PC-3 (cell line): ENCODE measurements around the gene HDAC1. TPM values are rescaled to one million over a fixed set of nuclear protein-coding genes. Genes with fewer than 3 reads are reported as not detected.

Experiments
- ATAC-seq: fragments of 200-7000 bp; cut with Tn5 transposase; 2 replicates; pipeline ENCODE4 v1.9.1; 2020; ENCODE audit warnings: mild to moderate bottlenecking, moderate library complexity
- BruUV-seq: library from RNA; stranded (reverse); fragments of 400-500 nt; replicated peaks from 2 replicates; lab custom pipeline; 2021; lab: Mats Ljungman, UMichigan
- CTCF ChIA-PET: fragments of 300-600 bp; sonication (Branson Sonifier 250); formaldehyde crosslinking; loops from one replicate; lab custom pipeline; 2022; ENCODE audit warnings: antibody characterized with exemption; lab: Charles Lee
- POLR2A ChIA-PET: fragments of 300-600 bp; sonication (Branson Sonifier 250); formaldehyde crosslinking; loops from one replicate; lab custom pipeline; 2022; ENCODE audit warnings: antibody characterized with exemption; ENCODE audit not compliant: unreplicated experiment; lab: Charles Lee
- DNase-seq: peaks from one replicate; pipeline ENCODE4 v3.0.0-alpha.2; 2015
- H2AFZ ChIP-seq: fragments of 300-600 bp; sonication (generic); 2 replicates; pipeline ENCODE4 v1.6.0; 2016; ENCODE audit warnings: antibody characterized with exemption, low read length
- H3F3A ChIP-seq: fragments of 300-600 bp; sonication (generic); one replicate; pipeline ENCODE4 v1.6.0; 2017; ENCODE audit warnings: antibody characterized with exemption, low read length, control low read depth, mild to moderate bottlenecking; ENCODE audit not compliant: unreplicated experiment
- H3K27ac ChIP-seq: fragments of 300-600 bp; sonication (generic); 2 replicates; pipeline ENCODE4 v1.5.1; 2016; ENCODE audit warnings: mild to moderate bottlenecking, low read length
- H3K27me3 ChIP-seq: fragments of 300-600 bp; sonication (generic); 2 replicates; pipeline ENCODE4 v1.6.1; 2016; ENCODE audit warnings: low read length, mixed read lengths
- H3K36me3 ChIP-seq: fragments of 300-600 bp; sonication (generic); 2 replicates; pipeline ENCODE4 v1.6.1; 2016; ENCODE audit warnings: low read depth, mixed run types, low read length, mixed read lengths
- H3K4me1 ChIP-seq: fragments of 300-600 bp; sonication (generic); 2 replicates; pipeline ENCODE4 v1.5.1; 2016; ENCODE audit warnings: low read length; ENCODE audit not compliant: insufficient read depth
- H3K4me2 ChIP-seq: fragments of 300-600 bp; sonication (generic); 2 replicates; pipeline ENCODE4 v1.6.0; 2016; ENCODE audit warnings: low read length
- H3K4me3 ChIP-seq: fragments of 300-600 bp; sonication (generic); 2 replicates; pipeline ENCODE4 v1.5.1; 2016; ENCODE audit warnings: mild to moderate bottlenecking, low read length, mixed read lengths
- H3K79me2 ChIP-seq: fragments of 300-600 bp; sonication (generic); 2 replicates; pipeline ENCODE4 v1.6.1; 2017; ENCODE audit warnings: low read length, mixed read lengths
- H3K9ac ChIP-seq: fragments of 300-600 bp; sonication (generic); 2 replicates; pipeline ENCODE4 v1.6.0; 2016; ENCODE audit warnings: mild to moderate bottlenecking, low read length
- H3K9me2 ChIP-seq: fragments of 300-600 bp; sonication (generic); replicated peaks from 2 replicates; pipeline ENCODE4 v1.6.1; 2016; ENCODE audit warnings: mixed run types, low read length, mixed read lengths
- H3K9me3 ChIP-seq: fragments of 300-600 bp; sonication (generic); 2 replicates; pipeline ENCODE4 v1.6.1; 2016; ENCODE audit warnings: low read length, mixed read lengths
- H4K20me1 ChIP-seq: fragments of 300-600 bp; sonication (generic); 2 replicates; pipeline ENCODE4 v1.6.1; 2016; ENCODE audit warnings: low read length, mixed read lengths
- CTCF ChIP-seq: fragments of 300-600 bp; sonication (generic); conservative IDR thresholded peaks from 2 replicates; pipeline ENCODE4 v1.5.1; 2017; ENCODE audit warnings: antibody characterized with exemption, low read depth, mild to moderate bottlenecking, low read length
- EZH2 ChIP-seq: fragments of 300-600 bp; sonication (generic); IDR thresholded peaks from one replicate; pipeline ENCODE4 v1.6.1; 2017; ENCODE audit warnings: antibody characterized with exemption, mild to moderate bottlenecking, low read length; ENCODE audit not compliant: unreplicated experiment
- EZH2phosphoT487 ChIP-seq: fragments of 300-600 bp; sonication (generic); IDR thresholded peaks from 2 replicates; pipeline ENCODE4 v1.6.1; 2018; ENCODE audit warnings: mild to moderate bottlenecking, antibody characterized with exemption, low read length, borderline replicate concordance
- intact Hi-C: fragments of 100-400 bp; cut with micrococcal nuclease; formaldehyde crosslinking; loops from 2 replicates; pipeline ENCODE4 v1.9.0; 2023
- total RNA-seq: library from RNA; depleted of rRNA; stranded (reverse); fragments of >200 nt; gene quantifications from 2 replicates; pipeline ENCODE4 v1.2.3, GENCODE V29; 2014

The HDAC1 gene
- total RNA-seq, 1 experiment from 2014 or later: 184 TPM

GRCh38 chr1:32273391-32274208 lies 18.3 kb upstream of the HDAC1 start:
- H3K27ac ChIP-seq: peak overlapping the region; percentile 10; the same call in 1 of the 2 replicates
- POLR2A ChIA-PET: no interaction called here
- H3K79me2 ChIP-seq: no peaks in the 10 kb centered on the region
- no peak overlapping the region; the same call in 1 of the 2 replicates for H3K4me3 ChIP-seq
- H3F3A ChIP-seq: no peaks in the 10 kb centered on the region
- H3K36me3 ChIP-seq: no peaks in the 10 kb centered on the region
- no peaks in the 10 kb centered on the region for H4K20me1 ChIP-seq
- H3K9me3 ChIP-seq: no peaks in the 10 kb centered on the region
- CTCF ChIA-PET: no interaction called here
- no peak for TF ChIP-seq EZH2
- no peak for TF ChIP-seq EZH2phosphoT487
- no peak for TF ChIP-seq CTCF
- peak overlapping the region; percentile 21 for H2AFZ ChIP-seq
- ATAC-seq (peak; percentile 91), DNase-seq (peak; percentile 88)
- peak overlapping the region; percentile 52 for H3K4me2 ChIP-seq
- BruUV-seq: TSS peak; percentile 40
- no peak overlapping the region for H3K9ac ChIP-seq
- H3K9me2 ChIP-seq: no peaks in the 10 kb centered on the region
- H3K27me3 ChIP-seq: no peaks in the 10 kb centered on the region
- peaks cover 13% of the 10 kb centered on the region for H3K4me1 ChIP-seq
- intact Hi-C loops: no loop called here

- no peaks in the 10 kb centered on the region for H3K79me2 ChIP-seq
- no peak overlapping the region for H3K9ac ChIP-seq
- DNase-seq (no peak), ATAC-seq (no peak)
- H3K9me3 ChIP-seq: no peaks in the 10 kb centered on the region
- H3K4me1 ChIP-seq: peaks cover 13% of the 10 kb centered on the region
- H3K9me2 ChIP-seq: no peaks in the 10 kb centered on the region
- no peaks in the 10 kb centered on the region for H3F3A ChIP-seq
- H3K27ac ChIP-seq: peak overlapping the region; percentile 6; the same call in 1 of the 2 replicates
- no TSS peak for BruUV-seq
- no peaks in the 10 kb centered on the region for H4K20me1 ChIP-seq
- TF ChIP-seq CTCF (no peak), EZH2 (no peak), EZH2phosphoT487 (no peak)
- no peak overlapping the region for H3K4me2 ChIP-seq
- ChIA-PET POLR2A (interaction anchor here (0.6 kb wide), 1 partner anchor 58 kb away, joined by 3 read pairs; no protein-coding TSS in a partner anchor), CTCF (no interaction called here)
- H2AFZ ChIP-seq: no peak overlapping the region
- intact Hi-C loops: no loop called here
- H3K27me3 ChIP-seq: no peaks in the 10 kb centered on the region
- no peaks in the 10 kb centered on the region for H3K36me3 ChIP-seq
- H3K4me3 ChIP-seq: no peak overlapping the region
Observed at GRCh38 chr1:32274646-32275340, 17.1 kb upstream of the HDAC1 start.
